Stimulated activated CD8-positive, alpha-beta memory T cell treated with anti-CD3 and anti-CD28 coated beads, Interleukin-7, amount 100 ng/mL, for 48 hours (primary cell): Measurements from ENCODE around the gene DPY19L3.
"Not testable (repeated sequence)": the region's sequence is repeated elsewhere in the genome, so short reads cannot be mapped to it uniquely, and the experiment has no call there.

Source experiments
- DNase-seq, 2 donors: peaks; one replicate each; pipeline ENCODE4 v3.0.0-alpha.2; 2020; ENCODE audit warnings: low read depth in 1 of 2; ENCODE audit errors: extremely low read depth in 1 of 2

DPY19L3 gene

GRCh38 chr19:32405431-32406160 lies at the start of gene DPY19L3:
TSS of gene DPY19L3 (plus strand) at chr19:32405770. CDS start at chr19:32408254, 2,484 bp downstream.
- peak; percentile 84 to 88 for DNase-seq

- DNase-seq = no peak
Measured at GRCh38 chr19:32357720-32358119, 47.9 kb upstream of the DPY19L3 start.

GRCh38 chr19:32358321-32358720 lies 47.2 kb upstream of the DPY19L3 start:
- DNase-seq = no peak

- DNase-seq = no peak
Measured at GRCh38 chr19:32359581-32359980, 46.0 kb upstream of the DPY19L3 start.

GRCh38 chr19:32361574-32362317 lies 43.8 kb upstream of the DPY19L3 start:
- no peak for DNase-seq

GRCh38 chr19:32362318-32362691 lies 43.3 kb upstream of the DPY19L3 start:
- DNase-seq = no peak

- no peak for DNase-seq
Measured at GRCh38 chr19:32363175-32363574, 42.4 kb upstream of the DPY19L3 start.

GRCh38 chr19:32363632-32364031 lies 41.9 kb upstream of the DPY19L3 start:
- no peak for DNase-seq

- DNase-seq = no peak
Measured at GRCh38 chr19:32364040-32364439, 41.5 kb upstream of the DPY19L3 start.

GRCh38 chr19:32367063-32367462 lies 38.5 kb upstream of the DPY19L3 start:
- no peak for DNase-seq

- DNase-seq = no peak
Measured at GRCh38 chr19:32367948-32368536, 37.5 kb upstream of the DPY19L3 start.

GRCh38 chr19:32368787-32369186 lies 36.8 kb upstream of the DPY19L3 start:
- no peak for DNase-seq

- no peak for DNase-seq
Measured at GRCh38 chr19:32372726-32373517, 32.6 kb upstream of the DPY19L3 start.

GRCh38 chr19:32373585-32374295 lies 31.8 kb upstream of the DPY19L3 start:
- DNase-seq = no peak

- not testable (repeated sequence) for DNase-seq
Measured at GRCh38 chr19:32374362-32374761, 31.2 kb upstream of the DPY19L3 start.

GRCh38 chr19:32377088-32377487 lies 28.5 kb upstream of the DPY19L3 start:
- DNase-seq = not testable (repeated sequence)

GRCh38 chr19:32380269-32380668 lies 25.3 kb upstream of the DPY19L3 start:
- no peak for DNase-seq

- no peak for DNase-seq
Measured at GRCh38 chr19:32387701-32388392, 17.7 kb upstream of the DPY19L3 start.

GRCh38 chr19:32388393-32388855 lies 17.1 kb upstream of the DPY19L3 start:
- no peak for DNase-seq

GRCh38 chr19:32392901-32393300 lies 12.7 kb upstream of the DPY19L3 start:
- no peak for DNase-seq
